ENCODE results near the gene MZB1.
"Not testable (repeated sequence)": the region's sequence is repeated elsewhere in the genome, so short reads cannot be mapped to it uniquely, and the experiment has no call there.

The MZB1 gene

GRCh38 chr5:139391570-139392323 lies 2.0 kb upstream of the MZB1 start:
- DNase-seq: no peak

- no peak for DNase-seq
These were observed 1.2 kb upstream of the MZB1 start for GRCh38 chr5:139390639-139391569.

- DNase-seq: no peak
These were observed 1.4 kb downstream of the MZB1 start for GRCh38 chr5:139388198-139388821.

- DNase-seq: no peak
These were observed 2.0 kb downstream of the MZB1 start for GRCh38 chr5:139387611-139388197.

GRCh38 chr5:139386956-139387355 lies 2.8 kb downstream of the MZB1 start:
- DNase-seq: not testable (repeated sequence)

- DNase-seq: no peak
These were observed 3.7 kb downstream of the MZB1 start for GRCh38 chr5:139386050-139386438.

- no peak for DNase-seq
These were observed 4.4 kb downstream of the MZB1 start for GRCh38 chr5:139385061-139386049.

- no peak for DNase-seq
These were observed 5.1 kb downstream of the MZB1 start for GRCh38 chr5:139384591-139385051.

GRCh38 chr5:139383993-139384590 lies 5.6 kb downstream of the MZB1 start:
- no peak for DNase-seq

GRCh38 chr5:139383275-139383992 lies 6.3 kb downstream of the MZB1 start, which contains the start of gene SLC23A1:
SLC23A1 (minus strand) TSS chr5:139383297; CDS start chr5:139383253, 44 bp downstream.
- no peak for DNase-seq

GRCh38 chr5:139382807-139383206 lies 6.9 kb downstream of the MZB1 start:
- DNase-seq: no peak

GRCh38 chr5:139381837-139382761 lies 7.6 kb downstream of the MZB1 start:
- no peak for DNase-seq

GRCh38 chr5:139379626-139380449 lies 9.9 kb downstream of the MZB1 start:
- no peak for DNase-seq

GRCh38 chr5:139378941-139379361 lies 10.8 kb downstream of the MZB1 start:
- no peak for DNase-seq

- DNase-seq: no peak
These were observed 11.4 kb downstream of the MZB1 start for GRCh38 chr5:139378101-139378825.

- DNase-seq: no peak
These were observed 12.5 kb downstream of the MZB1 start for GRCh38 chr5:139377226-139377625.

GRCh38 chr5:139376364-139376763 lies 13.3 kb downstream of the MZB1 start:
- no peak for DNase-seq

GRCh38 chr5:139374909-139375308 lies 14.8 kb downstream of the MZB1 start:
- no peak for DNase-seq
